GM21723 (cell line): ENCODE measurements around the gene IL4.
A peak's percentile ranks its signal among the peaks of the same experiment; 100 is the strongest.
"Not testable (repeated sequence)": the region's sequence is repeated elsewhere in the genome, so short reads cannot be mapped to it uniquely, and the experiment has no call there.

Experiments
- ATAC-seq: cut with Tn5 transposase; IDR thresholded peaks from one replicate; pipeline ENCODE4 v1.9.1; 2021; ENCODE audit warnings: mild to moderate bottlenecking, moderate library complexity; ENCODE audit not compliant: unreplicated experiment

IL4 gene

DNA sequence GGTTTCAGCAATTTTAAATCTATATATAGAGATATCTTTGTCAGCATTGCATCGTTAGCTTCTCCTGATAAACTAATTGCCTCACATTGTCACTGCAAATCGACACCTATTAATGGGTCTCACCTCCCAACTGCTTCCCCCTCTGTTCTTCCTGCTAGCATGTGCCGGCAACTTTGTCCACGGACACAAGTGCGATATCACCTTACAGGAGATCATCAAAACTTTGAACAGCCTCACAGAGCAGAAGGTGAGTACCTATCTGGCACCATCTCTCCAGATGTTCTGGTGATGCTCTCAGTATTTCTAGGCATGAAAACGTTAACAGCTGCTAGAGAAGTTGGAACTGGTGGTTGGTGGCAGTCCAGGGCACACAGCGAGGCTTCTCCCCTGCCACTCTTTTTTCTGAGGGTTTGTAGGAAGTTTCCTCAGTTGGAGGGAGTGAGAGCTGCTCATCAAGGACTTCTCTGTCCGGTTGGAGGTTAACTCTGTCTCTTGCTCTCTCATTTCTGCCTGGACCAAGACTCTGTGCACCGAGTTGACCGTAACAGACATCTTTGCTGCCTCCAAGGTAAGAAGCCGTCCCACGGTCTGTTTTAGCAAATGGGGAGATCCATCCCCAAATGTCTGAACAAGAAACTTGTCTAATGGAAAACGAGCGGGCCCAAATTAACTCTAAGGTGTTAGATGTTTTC lies at the start of gene IL4:
Gene IL4 (plus strand): TSS at position 51 of the 692 bp plus-strand sequence. CDS start 62 bp downstream, at position 113.
- ATAC-seq = no peak

DNA sequence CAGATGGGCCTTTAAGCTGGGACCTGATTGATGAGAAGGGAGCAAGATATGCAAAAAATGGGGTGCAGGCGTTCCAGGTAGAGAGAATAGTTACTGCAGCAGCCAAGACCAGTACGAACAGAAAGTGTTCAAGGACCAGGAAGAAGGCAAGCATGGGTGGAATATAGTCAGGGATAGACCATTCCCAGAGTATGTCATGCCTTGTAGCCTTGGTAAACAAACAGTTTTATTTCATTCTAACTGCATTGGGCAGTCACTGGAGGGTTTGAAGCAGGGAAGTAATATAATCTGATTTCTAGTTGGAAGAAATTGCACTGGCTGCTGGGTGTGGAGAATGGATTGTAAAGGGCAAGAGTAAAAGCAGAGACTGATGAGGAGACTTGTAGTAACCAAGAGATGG lies 46.3 kb upstream of the IL4 start:
- ATAC-seq = no peak

DNA sequence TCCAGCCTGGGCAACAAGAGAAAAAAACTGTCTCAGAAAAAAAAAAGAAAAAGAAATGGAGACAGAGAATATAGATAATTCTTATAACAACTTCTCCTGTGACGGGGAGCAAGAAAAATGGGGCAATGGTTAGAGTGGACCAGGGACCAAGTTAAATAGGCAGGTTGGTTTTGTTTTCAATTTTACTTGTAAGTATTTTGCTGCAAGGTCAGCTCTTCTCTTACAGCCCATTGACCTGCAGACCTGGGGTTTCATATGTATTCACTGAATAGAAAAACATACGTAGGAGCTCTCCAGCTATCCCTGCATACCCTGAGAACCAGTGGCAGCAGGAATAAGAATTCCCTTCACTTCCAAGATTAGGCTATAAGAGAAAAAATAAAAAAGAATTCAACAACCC lies 45.0 kb upstream of the IL4 start:
- ATAC-seq = no peak

DNA sequence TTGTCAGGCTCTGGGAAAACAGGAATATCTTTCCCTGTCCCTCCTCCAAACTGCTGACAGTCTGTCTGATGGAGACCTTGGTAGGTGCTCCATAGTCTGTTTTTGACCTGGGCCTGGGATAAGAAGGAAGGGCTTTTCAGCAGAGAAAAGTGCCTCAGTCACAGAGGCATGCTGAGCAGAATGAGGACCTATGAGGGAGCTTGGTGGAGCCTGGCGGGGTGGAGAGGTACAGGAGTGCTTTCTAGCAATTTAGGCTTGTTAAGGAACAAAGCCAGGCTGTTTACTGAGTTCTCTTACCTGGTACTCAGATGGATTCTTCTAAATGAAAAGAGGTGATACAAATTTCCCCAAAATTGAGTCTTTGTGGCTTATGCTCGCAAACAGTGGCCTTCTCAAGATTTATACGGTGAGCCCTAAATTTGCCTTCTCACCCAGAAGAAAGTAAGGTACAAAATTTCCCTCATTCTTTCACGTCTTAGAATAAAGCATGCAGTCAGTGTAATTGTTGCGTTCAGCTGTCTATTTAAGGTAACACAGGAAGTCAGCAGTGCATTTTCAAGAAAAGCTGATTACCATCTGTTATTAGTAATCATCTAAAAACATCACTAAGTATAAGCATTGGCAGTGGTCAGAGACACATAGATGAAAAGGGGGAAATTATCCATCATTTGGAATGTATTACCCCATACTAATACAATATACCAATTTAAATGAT lies 44.4 kb upstream of the IL4 start:
- ATAC-seq = peak; percentile 78

GRCh38 chr5:132633587-132633986 lies 40.2 kb upstream of the IL4 start:
- not testable (repeated sequence) for ATAC-seq

DNA sequence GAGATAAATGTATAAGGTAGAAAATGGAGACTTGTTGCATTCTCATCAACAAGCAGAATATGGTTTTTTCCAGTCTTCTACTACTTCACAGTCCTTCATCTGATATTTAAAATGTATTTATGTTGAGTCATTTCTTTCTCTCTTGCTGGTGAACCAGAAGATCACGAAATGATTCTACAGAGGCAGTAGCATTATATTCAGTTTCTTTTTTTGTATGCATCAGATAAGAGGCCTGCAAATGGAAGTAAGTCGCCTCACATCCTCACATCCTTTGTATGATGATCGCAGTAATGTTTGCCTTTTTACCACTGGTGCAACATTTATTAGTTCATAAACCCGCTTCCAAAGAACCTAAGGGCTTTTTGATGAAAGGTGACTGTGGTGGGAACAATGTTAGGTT lies 37.9 kb upstream of the IL4 start:
- ATAC-seq = peak; percentile 50

DNA sequence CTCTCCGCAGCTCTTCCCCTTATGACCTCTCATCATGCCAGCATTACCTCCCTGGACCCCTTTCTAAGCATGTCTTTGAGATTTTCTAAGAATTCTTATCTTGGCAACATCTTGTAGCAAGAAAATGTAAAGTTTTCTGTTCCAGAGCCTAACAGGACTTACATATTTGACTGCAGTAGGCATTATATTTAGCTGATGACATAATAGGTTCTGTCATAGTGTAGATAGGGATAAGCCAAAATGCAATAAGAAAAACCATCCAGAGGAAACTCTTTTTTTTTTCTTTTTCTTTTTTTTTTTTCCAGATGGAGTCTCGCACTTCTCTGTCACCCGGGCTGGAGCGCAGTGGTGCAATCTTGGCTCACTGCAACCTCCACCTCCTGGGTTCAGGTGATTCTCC lies 36.5 kb upstream of the IL4 start:
- ATAC-seq = no peak

DNA sequence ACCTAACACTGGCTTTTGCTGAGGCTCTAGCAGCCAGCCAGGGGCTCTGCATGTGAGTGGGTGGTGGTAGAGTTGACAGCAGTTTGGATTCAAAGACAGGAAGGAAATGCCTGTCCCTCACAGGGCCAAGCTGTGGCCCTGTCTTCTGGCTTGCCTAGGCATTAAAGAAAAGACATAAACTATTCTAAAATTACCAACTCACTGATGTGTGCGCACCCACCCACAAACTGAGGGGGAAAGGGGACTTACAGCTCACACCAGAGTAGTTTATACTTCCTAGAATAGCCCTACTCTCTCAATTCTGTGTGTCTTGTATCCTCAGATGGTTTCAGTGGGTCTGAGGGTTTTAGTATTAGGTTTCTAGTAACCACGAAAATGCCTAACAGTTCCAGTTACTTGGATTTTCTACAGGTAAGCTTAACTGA lies 34.1 kb upstream of the IL4 start:
- ATAC-seq = peak; percentile 66

GRCh38 chr5:132640613-132641012 lies 33.2 kb upstream of the IL4 start:
- ATAC-seq = peak; percentile 23

DNA sequence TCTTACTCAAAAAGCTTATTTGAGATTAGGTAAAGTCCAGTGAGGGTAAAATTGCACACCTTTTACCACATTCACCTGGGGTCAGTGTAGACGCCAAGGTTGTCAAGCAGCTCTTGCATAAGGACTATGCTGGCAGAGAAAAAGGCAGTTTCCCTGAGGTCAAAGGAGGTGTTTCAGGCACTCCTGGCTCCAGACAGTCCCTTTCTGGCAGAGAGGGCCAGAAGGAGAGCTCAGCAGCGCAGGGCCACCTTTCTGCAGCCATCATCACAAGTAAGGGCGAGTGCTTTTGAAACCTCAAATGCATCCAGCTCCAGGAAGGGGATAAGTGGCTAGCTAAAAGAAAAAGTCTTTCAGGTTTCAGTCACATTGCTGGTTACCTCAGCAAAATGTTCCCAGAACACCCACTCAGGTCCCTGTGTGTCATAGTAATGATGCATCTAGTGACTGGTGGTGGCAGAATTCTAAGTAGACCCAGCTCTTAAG lies 32.5 kb upstream of the IL4 start:
- ATAC-seq = peak; percentile 44

DNA sequence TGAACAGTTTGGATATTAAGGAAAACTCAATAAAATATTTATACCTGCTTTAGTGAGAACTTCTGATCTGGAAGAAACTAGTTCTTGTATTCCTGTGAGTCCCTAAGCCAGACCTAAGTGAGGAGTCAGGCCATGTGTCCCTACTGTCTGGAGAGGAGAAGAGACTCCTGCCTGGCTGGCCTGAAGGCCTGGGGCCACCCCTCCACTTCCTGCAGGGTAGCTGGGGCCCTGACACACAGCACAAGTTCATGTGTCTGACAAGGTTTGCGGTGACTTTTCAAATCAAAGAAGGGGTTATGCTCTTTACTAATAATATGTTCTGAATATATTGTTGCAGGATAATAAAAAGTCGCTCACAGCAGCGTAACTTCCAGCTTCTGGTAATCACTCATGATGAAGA lies 31.9 kb upstream of the IL4 start:
- no peak for ATAC-seq

- no peak for ATAC-seq
Measured at GRCh38 chr5:132644177-132644576, 29.6 kb upstream of the IL4 start.

GRCh38 chr5:132646583-132647266 lies 27.1 kb upstream of the IL4 start:
- no peak for ATAC-seq

DNA sequence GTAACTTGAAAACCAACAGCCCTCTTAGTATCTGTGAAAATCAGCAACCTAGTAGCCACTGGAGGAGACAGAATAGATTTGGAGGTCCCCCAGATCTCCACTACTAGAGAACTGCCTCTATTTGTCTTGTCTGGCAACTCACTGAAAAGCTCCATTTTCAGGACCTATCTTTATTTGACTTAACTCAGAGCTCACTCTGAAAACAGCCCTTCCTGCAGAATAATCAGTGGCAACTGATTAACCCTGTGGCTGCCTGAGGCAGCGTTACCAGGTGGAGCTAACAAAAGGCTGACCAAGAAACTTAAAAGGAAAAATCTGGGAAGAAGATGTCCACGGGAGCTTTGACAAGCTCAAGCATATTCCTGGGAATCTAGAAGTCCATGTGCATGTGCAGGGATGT lies 26.3 kb upstream of the IL4 start:
- ATAC-seq = no peak

- ATAC-seq = no peak
Measured at GRCh38 chr5:132648355-132648754, 25.4 kb upstream of the IL4 start.

- no peak for ATAC-seq
Measured at GRCh38 chr5:132651838-132652469, 21.8 kb upstream of the IL4 start.

DNA sequence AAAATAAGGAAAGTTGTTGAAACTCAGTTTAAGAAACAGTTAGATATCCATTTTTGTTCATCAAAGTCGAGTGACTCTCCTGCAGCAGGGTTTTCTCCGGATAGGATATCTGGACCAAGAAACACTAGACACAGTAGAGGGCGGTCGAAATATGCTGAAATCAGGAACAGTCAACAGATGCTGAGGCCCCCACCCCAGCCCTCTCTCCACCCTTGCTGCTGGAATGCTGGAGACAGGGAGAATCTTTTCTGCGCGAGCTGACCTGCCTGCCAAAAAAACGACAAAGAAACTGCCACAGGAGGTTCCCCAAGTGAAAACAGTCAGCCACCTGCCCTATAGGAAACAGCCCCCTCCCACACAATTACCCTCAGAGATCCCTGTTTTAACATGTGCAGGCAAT lies 20.1 kb upstream of the IL4 start:
- ATAC-seq = no peak

GRCh38 chr5:132655821-132656773 lies 17.7 kb upstream of the IL4 start:
- peak; percentile 32 for ATAC-seq

DNA sequence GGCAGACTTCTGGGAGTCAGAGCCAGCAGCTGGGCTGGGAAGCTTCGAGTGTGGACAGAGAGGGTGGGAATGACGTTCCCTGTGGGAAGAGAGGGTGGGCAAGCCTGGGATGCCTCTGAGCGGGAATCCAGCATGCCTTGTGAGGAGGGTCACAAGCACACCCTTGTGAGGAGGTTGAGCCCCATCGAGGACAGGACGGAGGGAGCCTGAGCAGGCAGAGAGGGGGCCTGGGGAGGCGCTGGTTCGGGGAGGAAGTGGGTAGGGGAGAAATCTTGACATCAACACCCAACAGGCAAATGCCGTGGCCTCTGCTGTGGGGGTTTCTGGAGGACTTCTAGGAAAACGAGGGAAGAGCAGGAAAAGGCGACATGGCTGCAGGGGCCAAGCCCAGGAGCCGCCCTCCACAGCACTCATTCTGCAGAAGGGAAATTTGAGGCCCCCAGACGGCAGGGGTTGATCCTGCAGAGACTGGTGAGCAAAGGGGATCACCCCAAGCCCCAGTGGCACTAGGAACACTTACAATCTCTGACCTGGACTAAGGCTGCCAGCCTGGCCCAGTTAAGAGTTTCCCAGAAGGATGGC lies 16.9 kb upstream of the IL4 start:
- no peak for ATAC-seq
